GM18526 (cell line): ENCODE results near the gene ATG4D.

Experiments
- POLR2A ChIP-seq: IDR thresholded peaks from 3 replicates; pipeline ENCODE4 v1.6.1; 2011; ENCODE audit not compliant: insufficient read length; ENCODE audit errors: extremely low read depth

Gene ATG4D

DNA sequence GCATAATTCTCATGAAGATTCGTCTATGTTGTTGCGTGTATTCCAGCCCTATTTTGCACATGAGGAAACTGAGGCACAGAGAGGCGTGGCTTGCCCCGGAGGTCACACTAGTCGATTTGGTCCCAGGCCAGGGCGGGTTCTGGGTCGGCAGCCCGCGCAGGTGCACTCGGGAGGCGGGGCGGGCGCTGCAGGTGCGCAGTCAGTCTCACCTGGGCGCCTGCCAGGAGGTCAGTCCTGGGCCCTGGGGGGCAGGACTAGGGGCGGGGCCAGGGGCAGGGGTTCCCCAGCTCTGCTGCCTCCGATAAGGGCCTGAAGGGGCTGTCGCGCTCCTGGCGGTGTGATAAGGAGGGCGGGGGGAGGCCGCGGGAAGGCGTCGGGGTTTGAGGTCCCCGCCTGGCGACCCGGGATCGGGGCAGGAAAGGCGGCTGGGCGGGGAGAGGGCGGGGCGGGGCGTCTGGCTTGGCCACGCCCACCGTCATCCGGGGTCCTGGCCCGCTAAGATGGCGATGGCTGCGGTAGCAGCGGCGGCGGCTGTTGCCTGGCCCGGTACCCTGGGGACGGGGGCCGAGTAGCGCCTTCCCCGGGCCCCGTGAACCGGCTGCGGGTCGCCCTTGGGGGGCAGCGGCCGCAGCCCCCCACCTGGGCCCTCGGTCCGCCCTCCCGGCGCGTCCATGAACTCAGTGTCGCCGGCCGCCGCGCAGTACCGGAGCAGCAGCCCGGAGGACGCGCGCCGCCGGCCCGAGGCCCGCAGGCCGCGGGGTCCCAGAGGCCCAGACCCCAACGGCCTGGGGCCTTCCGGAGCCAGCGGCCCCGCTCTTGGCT lies at the start of gene ATG4D:
TSS of gene ATG4D (plus strand) at position 485 of the 822 bp plus-strand sequence. CDS start at position 672, 187 bp downstream.
- peak; percentile 81 for TF ChIP-seq POLR2A

DNA sequence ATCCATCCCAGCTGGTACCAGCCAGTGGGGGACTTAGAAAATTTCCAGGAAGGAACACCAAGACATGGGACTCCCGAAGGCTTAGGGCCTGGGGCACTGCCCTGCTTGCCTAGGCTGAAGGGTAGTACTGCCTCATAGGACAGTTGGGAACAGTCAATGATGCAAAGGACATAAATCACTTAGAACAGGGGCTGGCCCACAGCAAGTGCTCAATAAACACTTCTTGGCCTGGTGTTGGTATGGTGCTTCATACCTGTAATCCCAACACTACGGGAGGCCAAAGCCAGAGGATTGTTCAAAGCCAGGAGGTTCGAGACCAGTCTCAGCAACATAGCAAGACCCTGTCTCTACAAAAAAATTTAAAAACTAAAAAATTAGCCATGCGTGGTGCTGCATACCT lies 46.3 kb upstream of the ATG4D start:
- TF ChIP-seq POLR2A: no peak

DNA sequence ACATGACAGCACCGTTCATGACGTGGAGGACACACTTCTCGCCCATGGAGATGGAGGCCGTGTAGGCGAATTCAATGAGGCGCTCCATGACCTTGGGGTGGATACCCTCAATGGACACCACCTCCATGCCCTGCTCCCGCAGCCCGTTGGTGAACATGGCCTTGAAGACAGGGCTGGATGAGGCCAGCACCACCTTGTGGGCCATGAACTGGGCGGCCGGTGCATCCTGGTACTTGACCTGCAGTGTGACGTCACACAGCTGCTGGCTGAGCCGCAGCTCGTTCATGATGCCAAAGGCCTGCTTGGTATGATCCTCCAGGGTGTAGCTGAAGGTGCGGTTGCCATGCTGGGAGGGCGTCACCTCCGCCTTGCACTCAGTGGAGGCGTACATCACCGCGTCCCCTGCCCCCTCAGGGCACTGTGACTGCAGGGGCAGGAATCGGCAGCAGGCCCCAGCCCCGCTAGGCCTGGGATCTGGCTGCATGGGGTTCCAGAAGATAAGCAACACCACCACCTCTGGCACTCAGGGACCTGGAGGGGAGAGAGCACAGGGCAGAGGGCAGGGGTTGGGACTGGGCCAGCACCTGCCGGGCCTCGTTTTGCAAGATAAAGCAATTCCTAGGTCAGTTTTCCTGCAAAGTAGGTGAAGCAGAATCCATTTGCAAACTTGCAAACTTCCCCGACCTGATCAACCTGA lies 44.0 kb upstream of the ATG4D start:
- no peak for TF ChIP-seq POLR2A

DNA sequence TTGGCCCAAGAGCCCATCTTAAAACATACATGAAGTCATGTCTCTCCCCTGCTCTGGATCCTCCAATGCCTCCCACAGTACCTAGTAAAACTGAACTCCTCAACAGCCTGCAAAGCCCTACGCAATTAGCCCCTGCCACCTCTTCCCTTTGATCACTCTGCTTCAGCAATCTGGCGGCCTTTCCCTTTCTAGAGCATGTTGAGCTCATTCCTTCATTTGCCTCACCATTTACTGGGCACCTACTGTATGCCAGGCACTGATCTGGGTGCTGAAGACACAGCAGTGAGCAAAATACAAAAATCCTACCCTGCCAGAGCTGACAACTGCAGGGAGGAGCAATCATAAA lies 43.5 kb upstream of the ATG4D start:
- no peak for TF ChIP-seq POLR2A

DNA sequence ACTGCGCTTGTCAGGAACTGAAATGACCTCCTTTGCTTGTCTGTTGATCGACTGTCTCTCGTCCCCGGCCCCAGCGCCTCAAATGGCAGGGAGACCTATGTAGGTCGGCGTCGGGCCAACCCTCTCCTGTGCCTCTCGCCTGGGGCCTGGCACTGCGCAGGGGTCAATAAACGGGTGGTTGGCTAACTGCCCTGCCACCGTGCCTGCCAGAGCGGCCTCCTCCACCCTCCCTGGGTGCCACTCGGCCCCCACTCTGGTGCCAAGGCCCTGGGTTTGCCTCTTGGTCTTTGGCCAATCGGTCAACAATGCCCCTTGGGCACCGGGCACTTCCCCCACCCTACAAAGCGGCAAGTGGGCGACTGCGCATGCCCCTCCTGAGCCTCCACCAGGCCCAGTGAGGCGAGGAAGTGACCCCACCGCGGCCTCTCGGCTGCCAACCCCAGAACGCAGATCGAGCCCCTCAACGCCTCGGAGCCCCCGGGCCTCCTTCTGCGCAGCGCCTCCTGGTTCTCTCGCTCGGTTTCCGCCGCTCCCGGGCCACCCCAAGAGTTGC lies 41.7 kb upstream of the ATG4D start:
- no peak for TF ChIP-seq POLR2A

DNA sequence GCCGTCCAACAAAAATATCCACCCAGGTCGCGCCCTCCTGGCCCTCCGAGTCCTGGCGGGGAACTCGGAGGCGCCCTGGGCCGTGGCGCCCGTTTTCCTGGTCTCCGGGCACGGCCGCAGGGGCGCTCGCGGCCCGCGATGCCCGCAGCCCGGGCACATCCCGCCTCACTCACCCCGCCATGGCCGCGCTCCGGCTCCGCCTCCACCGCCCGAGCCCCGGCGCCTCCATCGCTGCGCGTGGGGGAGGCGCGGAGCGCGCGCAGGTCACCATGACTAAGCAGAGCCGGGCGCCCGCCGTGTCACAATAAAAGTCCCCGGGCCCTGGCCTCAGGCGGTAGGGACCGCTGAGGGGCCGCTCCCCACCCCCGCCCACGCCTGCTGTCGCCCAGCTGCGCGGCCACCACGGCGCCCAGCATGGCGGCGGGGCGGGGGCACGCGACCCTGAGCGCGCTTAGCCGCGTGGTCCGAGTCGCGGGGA lies 41.1 kb upstream of the ATG4D start:
- peak; percentile 91 for TF ChIP-seq POLR2A

DNA sequence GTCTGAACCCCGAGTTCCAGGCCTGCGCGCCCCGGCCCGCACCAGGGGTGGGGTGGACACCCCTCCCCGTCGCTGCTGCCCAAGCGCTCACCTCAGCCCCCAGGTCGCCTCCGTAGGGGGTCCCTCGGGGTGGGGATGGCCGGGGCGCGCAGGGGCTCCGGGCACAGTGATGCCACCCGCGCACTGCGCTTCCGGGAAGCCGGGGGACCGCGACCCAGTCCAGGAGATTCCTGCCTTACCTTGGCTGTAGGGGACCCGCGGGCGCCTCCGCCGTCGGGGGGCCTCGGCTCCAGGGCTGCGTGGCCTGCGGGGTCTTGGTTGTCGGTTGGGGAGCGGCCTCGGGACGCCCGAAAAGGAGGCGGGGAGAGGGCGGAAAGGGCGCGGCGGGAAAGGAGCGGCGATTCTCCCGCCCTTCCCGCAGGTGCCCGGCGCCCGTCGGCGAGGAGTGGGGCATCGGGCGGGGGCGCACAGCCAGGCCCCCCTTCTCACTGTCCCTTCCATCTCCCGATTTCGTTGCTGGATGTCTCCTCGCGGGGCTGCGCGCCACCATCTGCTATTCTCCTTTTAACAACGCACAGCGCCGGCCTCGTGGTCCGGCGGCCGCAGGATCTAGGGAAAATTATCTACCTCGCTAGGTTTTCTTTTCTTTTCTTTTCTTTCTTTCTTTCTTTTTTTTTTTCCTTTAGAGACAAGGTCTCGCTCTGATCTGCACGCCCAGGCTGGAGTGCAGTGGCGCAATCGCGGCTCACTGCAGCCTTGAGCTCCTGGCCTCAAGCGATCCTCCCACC lies 40.5 kb upstream of the ATG4D start, which contains the start of gene KEAP1:
TSS of gene KEAP1 (minus strand) at position 355 of the 788 bp plus-strand sequence. CDS start 3,323 bp downstream, outside the sequence.
- no peak for TF ChIP-seq POLR2A

DNA sequence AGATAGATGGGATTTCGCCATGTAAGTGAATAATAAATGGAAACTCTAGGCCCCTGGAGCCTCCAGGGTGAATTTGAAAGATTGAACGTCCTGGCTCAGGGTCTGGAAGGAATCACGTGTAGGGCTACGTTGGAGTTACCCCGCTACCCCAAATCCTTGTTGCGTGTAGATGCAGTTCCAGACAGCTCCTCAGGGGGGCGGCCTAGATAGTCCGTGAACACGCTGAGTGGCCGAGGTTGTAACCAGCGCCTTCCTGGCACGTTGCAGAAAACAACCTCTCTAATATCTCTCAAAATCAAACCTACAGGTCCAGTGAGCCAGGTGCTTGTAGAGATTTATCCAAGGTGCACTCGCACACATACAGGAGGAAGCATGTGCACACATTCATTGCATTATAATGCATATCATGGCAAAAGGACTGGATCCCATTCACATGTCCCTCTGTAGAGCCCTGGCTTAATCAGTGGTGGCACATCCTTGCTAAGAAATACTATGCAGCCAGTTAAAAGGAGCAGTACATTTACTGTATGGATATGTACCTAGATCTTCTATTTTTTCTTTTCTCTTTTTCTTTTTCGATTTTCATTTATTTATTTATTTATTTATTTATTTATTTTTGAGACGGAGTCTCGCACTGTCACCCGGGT lies 38.0 kb upstream of the ATG4D start:
- TF ChIP-seq POLR2A: no peak

DNA sequence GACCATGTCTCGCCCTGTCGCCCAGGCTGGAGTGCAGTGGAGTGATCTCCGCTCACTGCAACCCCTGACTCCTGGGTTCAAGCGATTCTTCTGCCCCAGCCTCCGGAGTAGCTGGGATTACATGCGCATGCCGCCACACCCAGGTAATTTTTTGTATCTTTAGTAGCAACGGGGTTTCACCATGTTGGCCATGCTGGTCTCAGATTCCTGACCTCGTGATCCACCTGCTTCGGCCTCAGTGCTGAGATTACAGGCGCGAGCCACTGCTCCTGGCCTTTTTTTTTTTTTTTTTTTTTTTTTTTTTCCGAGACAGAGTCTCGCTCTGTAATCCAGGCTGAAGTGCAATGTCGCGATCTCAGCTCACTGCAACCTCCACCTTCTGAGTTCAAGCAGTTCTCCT lies 35.7 kb upstream of the ATG4D start:
- TF ChIP-seq POLR2A: no peak

DNA sequence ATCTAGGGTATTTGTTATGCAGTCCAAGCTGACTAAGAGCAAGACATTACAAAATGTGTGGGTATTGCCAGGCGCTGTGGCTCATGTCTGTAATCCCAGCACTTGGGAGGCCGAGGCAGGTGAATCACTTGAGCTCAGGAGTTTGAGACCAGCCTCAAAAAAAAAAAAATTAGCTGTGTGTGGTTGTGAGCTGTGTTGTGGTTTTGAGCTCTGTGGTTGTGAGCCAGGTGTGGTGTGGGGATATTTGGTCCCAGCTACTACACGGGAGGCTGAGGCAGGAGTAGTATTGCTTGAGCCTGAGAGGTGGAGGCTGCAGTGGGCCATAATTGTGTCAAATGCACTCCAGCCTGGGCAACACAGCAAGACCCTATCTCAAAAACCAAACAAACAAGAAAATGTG lies 35.0 kb upstream of the ATG4D start:
- no peak for TF ChIP-seq POLR2A

DNA sequence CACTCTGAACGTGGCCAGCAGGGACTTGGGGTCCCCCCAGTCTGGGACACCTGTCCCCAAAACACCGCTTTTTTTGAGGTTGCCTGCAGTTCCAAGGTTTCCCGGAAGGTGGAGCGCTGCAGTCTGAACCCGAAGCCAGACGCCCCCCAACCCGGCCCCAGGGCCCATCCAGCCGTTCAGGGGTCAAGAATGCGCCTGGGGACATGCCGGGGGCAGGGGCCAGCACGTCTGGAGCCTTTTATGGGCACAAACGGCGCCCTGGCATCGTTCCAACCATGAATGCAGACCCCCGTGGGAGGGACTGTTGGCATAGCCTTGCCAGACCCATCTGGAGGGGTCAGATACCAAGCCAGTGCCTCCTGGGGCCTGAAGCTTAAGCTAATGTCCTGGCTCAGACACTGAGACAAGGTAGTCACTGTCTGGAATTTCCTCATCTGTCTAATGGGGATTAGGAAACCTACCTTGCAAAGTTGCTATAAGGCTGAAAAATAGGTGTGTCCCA lies 33.4 kb upstream of the ATG4D start:
- no peak for TF ChIP-seq POLR2A

DNA sequence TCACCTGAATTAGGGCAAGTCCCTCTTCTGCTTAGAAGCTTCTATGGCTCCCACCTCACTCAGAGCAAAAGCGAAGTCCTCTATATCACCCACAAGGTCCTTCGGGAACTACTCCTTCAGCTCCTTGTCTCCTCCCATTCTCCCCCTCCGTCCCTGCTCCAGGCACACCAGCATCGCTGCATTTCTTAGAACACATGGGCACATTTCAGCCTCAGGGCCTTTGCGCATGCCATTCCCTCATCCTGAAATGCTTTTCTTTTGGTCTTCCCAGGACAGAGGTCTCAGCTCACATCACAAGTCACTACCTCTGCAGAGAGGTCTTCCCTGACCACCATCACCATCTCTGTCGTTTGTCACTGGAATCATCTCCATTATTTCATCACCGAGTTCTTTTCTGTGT lies 30.5 kb upstream of the ATG4D start:
- no peak for TF ChIP-seq POLR2A

DNA sequence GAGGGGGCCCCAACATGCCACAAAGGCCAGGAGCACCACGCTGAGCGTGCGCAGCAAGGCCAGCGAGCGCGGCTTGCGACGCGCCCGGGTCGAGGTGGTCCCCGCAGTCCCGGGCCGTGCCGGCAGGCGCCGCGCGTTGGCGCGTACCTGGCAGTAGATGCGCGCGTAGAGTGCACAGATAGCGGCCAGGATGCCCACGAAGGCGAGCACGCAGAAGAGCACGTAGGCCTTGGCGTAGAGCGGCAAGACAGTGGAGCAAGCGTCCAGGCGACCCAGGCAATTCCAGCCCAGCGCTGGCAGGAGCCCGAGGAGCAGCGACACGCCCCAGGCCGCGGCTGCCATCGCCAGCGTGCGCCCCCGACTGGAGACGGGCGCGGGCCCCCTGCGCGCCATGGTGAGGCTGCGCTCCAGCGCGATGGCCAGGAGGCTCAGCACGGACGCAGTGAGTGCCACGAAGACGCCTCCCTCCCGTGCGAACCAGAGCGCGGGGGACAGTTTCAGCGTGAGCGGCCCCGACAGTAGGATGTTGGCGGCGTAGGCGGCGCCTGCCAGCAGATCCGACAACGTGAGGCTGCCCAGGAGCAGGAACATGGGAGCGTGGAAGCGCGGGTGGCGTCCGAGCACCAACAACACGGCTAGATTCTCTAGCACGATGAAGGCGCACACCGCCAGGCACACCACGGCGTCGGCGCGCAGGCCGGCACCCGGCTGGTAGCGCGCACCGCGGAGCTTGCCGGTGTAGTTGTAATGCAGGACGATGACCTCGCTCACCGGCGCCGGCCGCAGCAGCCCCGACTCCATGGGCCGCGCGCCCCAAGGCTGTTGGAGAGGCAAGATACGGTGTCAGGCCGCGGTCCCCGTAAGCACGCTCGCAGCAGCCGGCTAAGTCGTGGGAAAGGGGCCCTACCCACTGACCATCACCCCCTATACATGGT lies 29.2 kb upstream of the ATG4D start:
- TF ChIP-seq POLR2A: no peak

DNA sequence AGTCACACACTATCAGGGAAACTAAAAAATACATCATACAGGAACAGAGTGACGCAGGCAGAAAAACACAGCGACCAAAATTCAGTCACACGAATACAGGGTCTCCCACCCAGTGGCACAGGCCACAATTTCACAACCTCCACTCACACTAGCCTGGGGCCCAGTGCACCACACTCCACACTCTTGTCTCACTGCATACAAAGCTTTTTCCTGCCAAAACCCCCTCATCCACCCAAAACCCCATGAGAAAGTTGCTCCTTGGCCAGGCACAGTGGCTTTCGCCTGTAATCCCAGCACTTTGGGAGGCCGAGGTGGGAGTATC lies 27.7 kb upstream of the ATG4D start:
- TF ChIP-seq POLR2A: no peak

DNA sequence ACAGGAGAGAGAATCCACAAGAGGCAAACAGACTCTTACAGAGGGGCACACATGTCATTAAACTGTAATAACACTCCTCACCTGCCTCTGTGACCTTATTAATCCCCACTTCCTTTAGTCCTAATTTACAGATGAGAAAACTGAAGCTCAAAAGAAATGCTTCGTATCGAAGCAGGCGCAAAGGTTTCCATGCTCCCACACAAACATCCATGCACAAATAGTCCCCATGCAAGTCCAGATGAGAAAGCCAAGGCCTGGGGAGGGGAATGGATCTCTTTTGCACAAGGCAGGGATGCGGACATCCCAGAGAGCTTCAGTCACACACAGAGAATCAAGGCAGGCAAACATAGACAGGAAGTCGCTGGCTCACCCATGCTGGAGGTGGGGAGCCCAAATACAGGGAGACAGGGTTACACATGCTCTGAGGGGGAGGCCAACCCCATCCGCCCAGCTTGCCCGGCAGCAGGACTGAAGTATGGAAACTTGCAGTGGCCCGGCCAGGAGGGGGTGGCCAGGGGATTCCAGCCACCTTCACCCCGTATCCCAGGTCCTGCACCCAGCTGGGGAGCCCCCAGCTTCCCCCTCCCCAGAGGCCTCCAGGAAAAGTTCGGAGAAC lies 26.9 kb upstream of the ATG4D start:
- TF ChIP-seq POLR2A: no peak
